ENCODE data around the gene FBXW8. TPM values are rescaled to one million over a fixed set of nuclear protein-coding genes. Genes with fewer than 3 reads are reported as not detected.
"Not testable (repeated sequence)": the region's sequence is repeated elsewhere in the genome, so short reads cannot be mapped to it uniquely, and the experiment has no call there.

FBXW8 gene
- total and polyA plus RNA-seq, 8 donors: 3.6 to 9.6 (median 8.3) TPM

GRCh38 chr12:117052386-117053049 lies 141.8 kb downstream of the FBXW8 start:
- Histone ChIP-seq H3K27me3 (no peaks in the 10 kb centered on the region), H3K4me3 (no peak overlapping the region), H3K4me1 (peaks cover 8 to 23% (median 13%) of the 10 kb centered on the region in 3 donors), H3K36me3 (peaks cover 0 to 12% (median 0%) of the 10 kb centered on the region in 3 donors), H3K27ac (no peak overlapping the region), H3K9me3 (no peaks in the 10 kb centered on the region)
- intact Hi-C loops (cut with DNase I): loop anchor here in 1 of 3 donors (5.0 kb wide), 1 partner anchor 35 kb away; no protein-coding TSS in a partner anchor
- TF ChIP-seq, protein P1, sequence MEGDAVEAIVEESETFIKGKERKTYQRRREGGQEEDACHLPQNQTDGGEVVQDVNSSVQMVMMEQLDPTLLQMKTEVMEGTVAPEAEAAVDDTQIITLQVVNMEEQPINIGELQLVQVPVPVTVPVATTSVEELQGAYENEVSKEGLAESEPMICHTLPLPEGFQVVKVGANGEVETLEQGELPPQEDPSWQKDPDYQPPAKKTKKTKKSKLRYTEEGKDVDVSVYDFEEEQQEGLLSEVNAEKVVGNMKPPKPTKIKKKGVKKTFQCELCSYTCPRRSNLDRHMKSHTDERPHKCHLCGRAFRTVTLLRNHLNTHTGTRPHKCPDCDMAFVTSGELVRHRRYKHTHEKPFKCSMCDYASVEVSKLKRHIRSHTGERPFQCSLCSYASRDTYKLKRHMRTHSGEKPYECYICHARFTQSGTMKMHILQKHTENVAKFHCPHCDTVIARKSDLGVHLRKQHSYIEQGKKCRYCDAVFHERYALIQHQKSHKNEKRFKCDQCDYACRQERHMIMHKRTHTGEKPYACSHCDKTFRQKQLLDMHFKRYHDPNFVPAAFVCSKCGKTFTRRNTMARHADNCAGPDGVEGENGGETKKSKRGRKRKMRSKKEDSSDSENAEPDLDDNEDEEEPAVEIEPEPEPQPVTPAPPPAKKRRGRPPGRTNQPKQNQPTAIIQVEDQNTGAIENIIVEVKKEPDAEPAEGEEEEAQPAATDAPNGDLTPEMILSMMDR (IDR thresholded peaks at IDR 0.05): no peak
- no peak for ATAC-seq
- no peak for DNase-seq
- no peak for FAIRE-seq
- 59 to 66% methylated on average over 8 of the region's 8 CpGs for WGBS, 2 donors

DNA sequence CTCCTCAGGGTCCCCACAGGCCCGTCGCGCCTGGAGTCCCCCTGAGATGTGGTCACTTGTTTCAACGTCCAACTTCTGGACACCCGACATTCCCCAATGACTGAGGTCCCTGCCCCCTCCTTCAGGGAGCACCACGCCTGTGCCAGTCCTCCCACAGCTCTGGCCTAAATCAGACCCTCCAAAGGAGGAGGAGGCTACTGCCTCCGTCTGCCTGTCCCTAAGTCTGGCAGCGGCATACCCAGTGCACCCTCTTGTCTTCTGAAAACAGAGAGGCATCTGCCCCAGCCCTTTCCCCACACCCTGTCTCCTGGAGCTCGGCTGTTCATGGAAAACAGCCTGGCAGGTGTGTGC lies 142.3 kb downstream of the FBXW8 start:
- WGBS, 2 donors: 70 to 72% methylated on average over 9 of the region's 9 CpGs
- no peak for ATAC-seq
- TF ChIP-seq, protein P1 (IDR thresholded peaks at IDR 0.05): no peak
- Histone ChIP-seq H3K27me3 (no peaks in the 10 kb centered on the region), H3K27ac (no peak overlapping the region), H3K4me3 (no peak overlapping the region), H3K36me3 (peaks cover 0 to 10% (median 0%) of the 10 kb centered on the region in 3 donors), H3K4me1 (peaks cover 8 to 23% (median 13%) of the 10 kb centered on the region in 3 donors), H3K9me3 (no peaks in the 10 kb centered on the region)
- no peak for FAIRE-seq
- intact Hi-C loops (cut with DNase I): loop anchor here in 1 of 3 donors (5.0 kb wide), 1 partner anchor 34 kb away; no protein-coding TSS in a partner anchor
- DNase-seq: no peak

GRCh38 chr12:117053597-117054201 lies 142.9 kb downstream of the FBXW8 start:
- Histone ChIP-seq H3K9me3 (no peaks in the 10 kb centered on the region), H3K36me3 (peaks cover 0 to 7% (median 0%) of the 10 kb centered on the region in 3 donors), H3K4me3 (no peak overlapping the region), H3K4me1 (peaks cover 8 to 17% (median 13%) of the 10 kb centered on the region in 3 donors), H3K27me3 (no peaks in the 10 kb centered on the region), H3K27ac (no peak overlapping the region)
- FAIRE-seq: no peak
- no peak for DNase-seq
- 71 to 77% methylated on average over 18 of the region's 18 CpGs for WGBS, 2 donors
- intact Hi-C loops (cut with DNase I): loop anchor here in 1 of 3 donors (5.0 kb wide), 1 partner anchor 34 kb away; no protein-coding TSS in a partner anchor
- TF ChIP-seq, protein P1 (IDR thresholded peaks at IDR 0.05): no peak
- no peak for ATAC-seq

DNA sequence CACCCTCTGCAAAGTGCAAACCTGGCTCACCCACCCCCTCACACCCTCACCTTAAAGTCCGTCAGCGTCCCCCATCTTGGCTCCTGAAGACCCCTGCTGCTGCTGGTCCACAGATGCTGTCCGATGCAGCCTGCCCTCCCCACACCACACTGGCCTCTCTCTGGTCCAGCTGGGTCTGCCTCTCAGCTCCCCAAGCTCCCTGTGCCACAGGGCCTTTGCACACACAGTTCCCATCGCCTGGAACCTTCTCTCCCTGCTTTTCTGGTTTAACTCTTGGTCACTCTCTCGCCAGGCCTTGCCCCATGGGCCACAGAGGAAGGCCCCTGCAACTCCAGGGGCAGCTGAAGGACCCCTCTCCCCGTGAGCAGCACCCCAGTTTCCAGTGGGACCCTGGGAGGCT lies 143.5 kb downstream of the FBXW8 start:
- Histone ChIP-seq H3K27me3 (no peaks in the 10 kb centered on the region), H3K36me3 (peaks cover 0 to 1% (median 0%) of the 10 kb centered on the region in 3 donors), H3K4me3 (no peak overlapping the region), H3K27ac (no peak overlapping the region), H3K9me3 (no peaks in the 10 kb centered on the region), H3K4me1 (peaks cover 8 to 14% (median 13%) of the 10 kb centered on the region in 3 donors)
- intact Hi-C loops (cut with DNase I): loop anchor here in 1 of 3 donors (5.0 kb wide), 1 partner anchor 33 kb away; no protein-coding TSS in a partner anchor
- TF ChIP-seq, protein P1 (IDR thresholded peaks at IDR 0.05): no peak
- WGBS, 2 donors: 94 to 98% methylated on average over 6 of the region's 6 CpGs
- DNase-seq (no peak), ATAC-seq (no peak), FAIRE-seq (no peak)

DNA sequence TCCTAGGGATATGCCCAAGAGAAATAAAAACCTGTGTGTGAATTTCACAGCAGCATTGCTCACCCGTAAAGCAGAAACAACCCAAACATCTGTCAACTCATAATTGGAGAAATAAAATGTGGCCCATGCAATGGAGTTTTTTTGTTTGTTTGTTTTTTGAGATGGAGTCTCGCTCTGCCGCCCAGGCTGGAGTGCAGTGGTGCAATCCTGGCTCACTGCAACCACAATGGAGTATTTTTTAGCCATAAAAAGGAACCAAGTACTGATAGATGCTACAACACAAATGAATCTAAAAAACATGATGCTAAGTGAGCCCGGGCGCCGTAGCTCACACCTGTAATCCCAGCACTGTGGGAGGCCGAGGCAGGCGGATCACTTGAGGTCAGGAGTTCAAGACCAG lies 146.9 kb downstream of the FBXW8 start:
- ATAC-seq; H3K4me1 ChIP-seq; intact Hi-C loops (cut with DNase I); H3K27me3 ChIP-seq; H3K27ac ChIP-seq; H3K9me3 ChIP-seq; H3K36me3 ChIP-seq; FAIRE-seq; H3K4me3 ChIP-seq: not testable (repeated sequence)
- DNase-seq: peak in 1 of 6 donors; percentile 6
- WGBS, 2 donors: 91 to 92% methylated on average over 8 of the region's 8 CpGs

Measured in pancreas (tissue), 10 donors.